ENCODE data around the gene AP1G2. TPM values are rescaled to one million over a fixed set of nuclear protein-coding genes. Genes with fewer than 3 reads are reported as not detected.

AP1G2 gene
- total and polyA plus RNA-seq, 4 experiments from 2014 or later, result 65.7 to 498 (median 300) TPM

GRCh38 chr14:23604675-23605170, 37.1 kb upstream of the AP1G2 start:
- no peak overlapping the region for H3K27ac Mint-ChIP-seq
- no peaks in the 10 kb centered on the region for H3K36me3 ChIP-seq (ENCODE audit: insufficient read depth, low read length)
- H3K4me3 ChIP-seq (ENCODE audit: low read length in 2 of 2), result no peak overlapping the region
- H3K4me3 Mint-ChIP-seq, result no peak overlapping the region
- H3K27me3 Mint-ChIP-seq, result peaks cover 0 to 2% of the 10 kb centered on the region in 2 donors
- no peaks in the 10 kb centered on the region for H3K9me3 ChIP-seq (ENCODE audit: control insufficient read depth in 1 of 2, low read length in 2 of 2)
- no peak overlapping the region for H3K27ac ChIP-seq (ENCODE audit: low read depth, low read length)
- peaks cover 10% of the 10 kb centered on the region for H3K4me1 ChIP-seq (ENCODE audit: insufficient read depth, low read length)
- peaks cover 10 to 17% (median 13%) of the 10 kb centered on the region in 4 donors for H3K4me1 Mint-ChIP-seq
- ChIA-PET POLR2A (ENCODE audit: partially characterized antibody) (no interaction called here), CTCF (ENCODE audit: partially characterized antibody) (interaction anchor here (1.5 to 2.6 kb wide), 3 partner anchors 16 to 27 kb away, joined by 5 to 12 read pairs (median 6); no protein-coding TSS in a partner anchor)
- H3K27me3 ChIP-seq (ENCODE audit: insufficient read depth, low read length), result no peaks in the 10 kb centered on the region
- intact Hi-C loops (cut with micrococcal nuclease), result no loop called here
- DNase-seq, result no peak
- H3K36me3 Mint-ChIP-seq, result peaks cover 0 to 5% of the 10 kb centered on the region in 2 donors
- peaks cover 0 to 11% (median 3%) of the 10 kb centered on the region in 8 donors for H3K9me3 Mint-ChIP-seq

DNA sequence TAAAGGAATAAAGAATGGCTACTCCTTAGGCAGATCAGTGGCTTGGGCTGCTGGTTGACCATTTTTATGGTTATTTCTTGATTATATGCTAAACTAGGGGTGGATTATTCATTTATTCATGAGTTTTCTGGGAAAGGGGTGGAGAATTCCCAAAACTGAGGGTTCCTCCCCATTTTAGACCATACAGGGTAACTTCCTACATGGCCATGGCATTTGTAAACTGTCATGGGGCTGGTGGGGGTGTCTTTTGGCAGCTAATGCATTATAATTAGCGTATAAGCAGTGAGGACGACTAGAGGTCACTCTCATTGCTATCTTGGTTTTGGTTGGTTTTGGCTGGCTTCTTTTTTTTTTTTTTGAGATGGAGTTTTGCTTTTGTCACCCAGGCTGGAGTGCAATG, 36.6 kb upstream of the AP1G2 start:
- H3K27ac Mint-ChIP-seq, result no peak overlapping the region
- Histone ChIP-seq H3K27me3 (ENCODE audit: insufficient read depth, low read length) (no peaks in the 10 kb centered on the region), H3K4me3 (ENCODE audit: low read length in 2 of 2) (no peak overlapping the region), H3K36me3 (ENCODE audit: insufficient read depth, low read length) (no peaks in the 10 kb centered on the region), H3K9me3 (ENCODE audit: control insufficient read depth in 1 of 2, low read length in 2 of 2) (no peaks in the 10 kb centered on the region), H3K27ac (ENCODE audit: low read depth, low read length) (no peak overlapping the region), H3K4me1 (ENCODE audit: insufficient read depth, low read length) (peaks cover 4% of the 10 kb centered on the region)
- H3K27me3 Mint-ChIP-seq, result peaks cover 0 to 2% of the 10 kb centered on the region in 2 donors
- peaks cover 5 to 11% (median 9%) of the 10 kb centered on the region in 4 donors for H3K4me1 Mint-ChIP-seq
- peaks cover 0 to 10% of the 10 kb centered on the region in 2 donors for H3K36me3 Mint-ChIP-seq
- DNase-seq, result no peak
- H3K4me3 Mint-ChIP-seq, result no peak overlapping the region
- intact Hi-C loops (cut with micrococcal nuclease), result no loop called here
- peaks cover 0 to 15% (median 4%) of the 10 kb centered on the region in 8 donors for H3K9me3 Mint-ChIP-seq
- POLR2A ChIA-PET (ENCODE audit: partially characterized antibody), result no interaction called here
- CTCF ChIA-PET (ENCODE audit: partially characterized antibody), result interaction anchor here (1.5 to 1.9 kb wide), 2 partner anchors 15 to 28 kb away, joined by 5 to 10 read pairs; no protein-coding TSS in a partner anchor

GRCh38 chr14:23603103-23603502, 35.5 kb upstream of the AP1G2 start:
- POLR2A ChIA-PET (ENCODE audit: partially characterized antibody), result no interaction called here
- Mint-ChIP-seq H3K27ac (no peak overlapping the region), H3K4me1 (peaks cover 1 to 5% (median 4%) of the 10 kb centered on the region in 4 donors), H3K9me3 (peaks cover 0 to 15% (median 4%) of the 10 kb centered on the region in 8 donors), H3K4me3 (no peak overlapping the region), H3K36me3 (peaks cover 0 to 11% of the 10 kb centered on the region in 2 donors), H3K27me3 (peaks cover 0 to 2% of the 10 kb centered on the region in 2 donors)
- H3K4me3 ChIP-seq (ENCODE audit: low read length in 2 of 2), result no peak overlapping the region
- no peaks in the 10 kb centered on the region for H3K36me3 ChIP-seq (ENCODE audit: insufficient read depth, low read length)
- no peaks in the 10 kb centered on the region for H3K4me1 ChIP-seq (ENCODE audit: insufficient read depth, low read length)
- H3K27ac ChIP-seq (ENCODE audit: low read depth, low read length), result no peak overlapping the region
- H3K9me3 ChIP-seq (ENCODE audit: control insufficient read depth in 1 of 2, low read length in 2 of 2), result no peaks in the 10 kb centered on the region
- DNase-seq, result no peak
- intact Hi-C loops (cut with micrococcal nuclease), result no loop called here
- no peaks in the 10 kb centered on the region for H3K27me3 ChIP-seq (ENCODE audit: insufficient read depth, low read length)
- CTCF ChIA-PET (ENCODE audit: partially characterized antibody), result interaction anchor here (1.5 to 1.9 kb wide), 2 partner anchors 14 to 29 kb away, joined by 5 to 10 read pairs; no protein-coding TSS in a partner anchor

DNA sequence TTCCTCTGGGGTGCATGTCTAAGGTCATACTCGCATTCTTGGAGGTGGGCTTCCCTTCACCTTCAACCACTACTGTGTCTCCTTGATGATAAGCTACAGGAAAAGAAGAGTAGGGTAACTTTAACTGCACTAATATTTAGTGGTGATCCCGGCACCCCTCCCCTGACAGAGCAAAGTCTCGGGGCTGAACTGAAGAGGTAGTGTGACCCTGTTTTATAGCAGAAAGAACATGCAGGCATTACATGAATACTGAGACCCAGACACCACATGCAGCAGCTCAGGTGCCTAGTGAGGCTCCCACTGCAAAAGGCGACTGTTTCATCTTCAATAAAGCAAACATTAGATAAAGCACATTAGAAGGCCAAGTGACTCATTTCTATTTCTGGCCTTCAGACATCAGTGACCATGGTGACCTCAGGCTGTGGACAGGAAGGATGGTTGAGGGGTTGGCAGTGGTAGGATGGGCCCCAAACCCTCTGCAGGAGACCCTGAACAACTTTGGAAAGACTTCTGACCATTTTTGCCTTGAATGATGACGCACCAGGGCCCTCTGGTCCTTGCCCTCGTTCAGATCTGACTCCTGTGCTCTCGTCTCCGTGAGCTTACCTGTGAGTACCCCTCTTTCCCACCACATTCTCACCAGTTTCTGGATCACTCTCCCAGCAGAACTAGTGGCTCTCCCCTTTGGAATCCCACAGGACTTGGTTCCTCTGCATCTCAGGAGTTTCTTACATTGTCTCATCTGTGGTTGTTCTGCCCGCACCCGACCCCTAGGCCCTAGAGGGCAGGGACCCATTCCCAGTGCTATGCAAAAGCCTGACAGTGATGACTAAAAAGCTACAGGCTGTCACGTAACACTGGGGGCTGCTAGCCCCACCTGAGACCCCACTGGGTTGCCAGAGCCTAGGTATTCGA, 34.8 kb upstream of the AP1G2 start:
- Histone ChIP-seq H3K4me1 (ENCODE audit: insufficient read depth, low read length) (no peaks in the 10 kb centered on the region), H3K27me3 (ENCODE audit: insufficient read depth, low read length) (no peaks in the 10 kb centered on the region), H3K9me3 (ENCODE audit: control insufficient read depth in 1 of 2, low read length in 2 of 2) (no peaks in the 10 kb centered on the region), H3K4me3 (ENCODE audit: low read length in 2 of 2) (no peak overlapping the region), H3K36me3 (ENCODE audit: insufficient read depth, low read length) (no peaks in the 10 kb centered on the region), H3K27ac (ENCODE audit: low read depth, low read length) (no peak overlapping the region)
- Mint-ChIP-seq H3K27ac (no peak overlapping the region), H3K4me1 (peaks cover 1 to 5% (median 4%) of the 10 kb centered on the region in 4 donors), H3K27me3 (peaks cover 0 to 2% of the 10 kb centered on the region in 2 donors), H3K36me3 (peaks cover 0 to 11% of the 10 kb centered on the region in 2 donors), H3K4me3 (no peak overlapping the region), H3K9me3 (peaks cover 0 to 15% (median 4%) of the 10 kb centered on the region in 8 donors)
- ChIA-PET CTCF (ENCODE audit: partially characterized antibody) (interaction anchor here (1.9 kb wide), 1 partner anchor 30 kb away, joined by 10 read pairs; no protein-coding TSS in a partner anchor), POLR2A (ENCODE audit: partially characterized antibody) (no interaction called here)
- intact Hi-C loops (cut with micrococcal nuclease), result no loop called here
- no peak for DNase-seq

- H3K4me3 ChIP-seq (ENCODE audit: low read length in 2 of 2), result no peak overlapping the region
- H3K27me3 ChIP-seq (ENCODE audit: insufficient read depth, low read length), result no peaks in the 10 kb centered on the region
- POLR2A ChIA-PET (ENCODE audit: partially characterized antibody), result no interaction called here
- H3K9me3 Mint-ChIP-seq, result peaks cover 0 to 15% (median 4%) of the 10 kb centered on the region in 8 donors
- CTCF ChIA-PET (ENCODE audit: partially characterized antibody), result interaction anchor here (1.0 to 3.0 kb wide), 4 partner anchors 9 to 309 kb away, joined by 3 to 10 read pairs (median 8); no protein-coding TSS in a partner anchor
- no peak overlapping the region for H3K4me3 Mint-ChIP-seq
- H3K36me3 ChIP-seq (ENCODE audit: insufficient read depth, low read length), result no peaks in the 10 kb centered on the region
- no peaks in the 10 kb centered on the region for H3K4me1 ChIP-seq (ENCODE audit: insufficient read depth, low read length)
- H3K36me3 Mint-ChIP-seq, result peaks cover 0 to 11% of the 10 kb centered on the region in 2 donors
- no peaks in the 10 kb centered on the region for H3K9me3 ChIP-seq (ENCODE audit: control insufficient read depth in 1 of 2, low read length in 2 of 2)
- DNase-seq, result no peak
- H3K27ac ChIP-seq (ENCODE audit: low read depth, low read length), result no peak overlapping the region
- peaks cover 1 to 5% (median 4%) of the 10 kb centered on the region in 4 donors for H3K4me1 Mint-ChIP-seq
- peaks cover 0 to 2% of the 10 kb centered on the region in 2 donors for H3K27me3 Mint-ChIP-seq
- intact Hi-C loops (cut with micrococcal nuclease), result no loop called here
- no peak overlapping the region for H3K27ac Mint-ChIP-seq
Measured at GRCh38 chr14:23601845-23602180, 34.2 kb upstream of the AP1G2 start.

DNA sequence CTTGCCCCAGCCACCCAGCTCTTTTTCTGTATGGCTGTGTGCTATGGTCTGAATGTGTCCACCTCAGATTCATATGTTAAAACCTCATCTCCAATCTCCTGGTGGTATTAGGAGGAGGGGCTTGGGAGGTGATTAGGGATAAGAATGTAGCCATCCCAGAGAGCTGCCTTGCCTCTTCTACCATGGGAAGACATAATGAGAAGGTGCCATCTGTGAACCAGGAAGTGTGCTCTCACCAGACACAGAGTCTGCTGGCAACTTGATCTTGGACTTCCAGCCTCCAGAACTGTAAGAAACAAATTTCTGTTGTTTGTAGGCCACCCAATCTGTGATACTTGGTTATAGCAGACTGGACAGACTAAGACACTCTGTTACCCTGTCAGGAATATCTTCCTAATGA, 33.8 kb upstream of the AP1G2 start:
- no peaks in the 10 kb centered on the region for H3K9me3 ChIP-seq (ENCODE audit: control insufficient read depth in 1 of 2, low read length in 2 of 2)
- ChIA-PET CTCF (ENCODE audit: partially characterized antibody) (interaction anchor here (1.0 to 3.0 kb wide), 4 partner anchors 10 to 309 kb away, joined by 3 to 10 read pairs (median 8); no protein-coding TSS in a partner anchor), POLR2A (ENCODE audit: partially characterized antibody) (no interaction called here)
- peaks cover 0 to 11% of the 10 kb centered on the region in 2 donors for H3K36me3 Mint-ChIP-seq
- H3K27ac ChIP-seq (ENCODE audit: low read depth, low read length), result no peak overlapping the region
- H3K4me3 ChIP-seq (ENCODE audit: low read length in 2 of 2), result no peak overlapping the region
- no peak for DNase-seq
- intact Hi-C loops (cut with micrococcal nuclease), result no loop called here
- H3K27me3 Mint-ChIP-seq, result no peaks in the 10 kb centered on the region
- H3K27ac Mint-ChIP-seq, result no peak overlapping the region
- H3K4me3 Mint-ChIP-seq, result no peak overlapping the region
- peaks cover 0 to 15% (median 4%) of the 10 kb centered on the region in 8 donors for H3K9me3 Mint-ChIP-seq
- H3K27me3 ChIP-seq (ENCODE audit: insufficient read depth, low read length), result no peaks in the 10 kb centered on the region
- H3K4me1 ChIP-seq (ENCODE audit: insufficient read depth, low read length), result no peaks in the 10 kb centered on the region
- peaks cover 1 to 5% (median 2%) of the 10 kb centered on the region in 4 donors for H3K4me1 Mint-ChIP-seq
- H3K36me3 ChIP-seq (ENCODE audit: insufficient read depth, low read length), result no peaks in the 10 kb centered on the region

DNA sequence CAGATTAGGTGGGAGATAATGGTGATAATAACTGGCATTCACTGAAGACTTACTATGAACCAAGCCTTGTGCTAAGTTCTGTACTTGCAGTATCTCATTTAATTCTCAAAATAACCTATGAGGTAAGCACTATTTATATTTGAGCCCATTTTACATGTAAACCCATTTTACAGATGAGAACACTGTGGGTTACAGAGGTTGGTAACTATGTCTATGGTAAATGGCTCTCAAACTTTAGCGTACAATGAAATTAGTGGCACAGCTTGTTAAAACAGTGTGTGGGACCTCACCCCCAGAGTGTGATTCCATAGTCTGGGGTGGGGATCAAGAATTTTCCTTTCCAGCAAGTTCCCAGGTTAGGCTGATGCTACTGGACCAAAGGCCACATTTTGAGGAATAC, 33.2 kb upstream of the AP1G2 start:
- Mint-ChIP-seq H3K4me1 (peaks cover 0 to 4% (median 2%) of the 10 kb centered on the region in 4 donors), H3K36me3 (peaks cover 0 to 11% of the 10 kb centered on the region in 2 donors), H3K27me3 (no peaks in the 10 kb centered on the region), H3K9me3 (peaks cover 0 to 15% (median 4%) of the 10 kb centered on the region in 8 donors), H3K4me3 (no peak overlapping the region), H3K27ac (no peak overlapping the region)
- Histone ChIP-seq H3K27ac (ENCODE audit: low read depth, low read length) (no peak overlapping the region), H3K4me1 (ENCODE audit: insufficient read depth, low read length) (no peaks in the 10 kb centered on the region), H3K4me3 (ENCODE audit: low read length in 2 of 2) (no peak overlapping the region), H3K36me3 (ENCODE audit: insufficient read depth, low read length) (no peaks in the 10 kb centered on the region), H3K9me3 (ENCODE audit: control insufficient read depth in 1 of 2, low read length in 2 of 2) (no peaks in the 10 kb centered on the region), H3K27me3 (ENCODE audit: insufficient read depth, low read length) (no peaks in the 10 kb centered on the region)
- intact Hi-C loops (cut with micrococcal nuclease), result no loop called here
- DNase-seq, result no peak
- ChIA-PET POLR2A (ENCODE audit: partially characterized antibody) (no interaction called here), CTCF (ENCODE audit: partially characterized antibody) (interaction anchor here (1.0 to 3.0 kb wide), 4 partner anchors 10 to 310 kb away, joined by 3 to 10 read pairs (median 8); no protein-coding TSS in a partner anchor)
